Heart left ventricle (tissue), 13 donors: ENCODE measurements around the gene ALPL.

Source experiments
- CTCF ChIP-seq, 12 donors: fragments of 200-600 bp; sonication (generic) in 4 of 12; IDR thresholded peaks; one replicate each; pipeline versions ENCODE4 v1.5.0 to v1.8.0; 2018 to 2022; ENCODE audit warnings: antibody characterized with exemption in 12 of 12, mild to moderate bottlenecking in 5 of 12
- POLR2A ChIP-seq, 2 donors: fragments of 450-650 bp; IDR thresholded peaks; one replicate each; pipeline ENCODE4 v1.6.1; 2017; ENCODE audit warnings: antibody characterized with exemption in 2 of 2, mild to moderate bottlenecking in 2 of 2, moderate library complexity in 2 of 2
- donor health status: ischemic (EF 13 %, LVEDD 7.1; RV severe dilation, severe dysfunction).
- donor health status: DM: no; HTN: yes; CAD: no.
- donor health status: DM: no; HTN: no; CAD: no.
- donor health status: ischemic (EF 25% LVEDD 6.9; RV normal size, moderate dysfunction).
- donor health status: ischemic (EF 25% LVEDD 5.7; RV mildly dilated, moderate dysfunction).
- donor health status: ischemic (EF 35%, LVEDD 5.7; RV mildly dilated, moderate dysfunction).
- donor health status: nonischemic (EF 11% LVEDD 7.7; RV severe dilation, severe dysfunction).
- donor health status: DM: yes; HTN: yes; CAD: no.
- donor health status: PGD.
- donor health status: ischemic (EF 29% LVEDD 5.4; RV normal size, mild dysfunction).
- donor health status: nonischemic (EF 23%, LVEDD 6.1; RV moderate dilation, normal function).

GRCh38 chr1:21497466-21498061, 11.7 kb upstream of the ALPL start:
- TF ChIP-seq POLR2A (IDR thresholded peaks at IDR 0.05) (no peak), CTCF (IDR thresholded peaks at IDR 0.05) (no peak)
